ENCODE results near the gene FKBP7.

DNA sequence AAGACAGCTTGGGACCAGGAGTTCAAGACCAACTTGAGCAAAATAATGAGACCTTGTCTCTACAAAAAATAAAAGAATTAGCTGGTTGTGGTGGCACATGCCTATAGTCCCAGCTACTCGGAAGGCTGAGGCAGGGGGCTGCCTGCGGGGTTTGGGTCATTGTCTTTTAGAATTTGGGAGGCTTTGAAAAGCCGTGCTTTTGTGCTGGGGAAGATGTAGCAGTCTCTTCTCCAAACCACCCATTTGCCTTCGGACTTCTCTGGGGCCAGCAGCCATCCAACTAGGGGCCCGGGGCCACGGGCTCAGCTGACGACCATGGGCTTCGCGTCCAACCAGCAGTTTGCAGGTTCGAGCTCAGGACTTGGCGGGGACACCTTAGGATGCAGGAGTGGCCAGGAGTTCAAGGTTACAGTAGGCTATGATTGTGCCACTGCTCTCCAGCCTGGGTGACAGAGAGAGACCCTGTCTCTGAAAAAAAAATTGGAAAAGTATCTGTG lies 21.0 kb downstream of the FKBP7 start:
- no peak for TF ChIP-seq EZH2 (IDR thresholded peaks at IDR 0.05; ENCODE audit: borderline replicate concordance, low read depth, low read length, severe bottlenecking)
- TF ChIP-seq, protein P1, sequence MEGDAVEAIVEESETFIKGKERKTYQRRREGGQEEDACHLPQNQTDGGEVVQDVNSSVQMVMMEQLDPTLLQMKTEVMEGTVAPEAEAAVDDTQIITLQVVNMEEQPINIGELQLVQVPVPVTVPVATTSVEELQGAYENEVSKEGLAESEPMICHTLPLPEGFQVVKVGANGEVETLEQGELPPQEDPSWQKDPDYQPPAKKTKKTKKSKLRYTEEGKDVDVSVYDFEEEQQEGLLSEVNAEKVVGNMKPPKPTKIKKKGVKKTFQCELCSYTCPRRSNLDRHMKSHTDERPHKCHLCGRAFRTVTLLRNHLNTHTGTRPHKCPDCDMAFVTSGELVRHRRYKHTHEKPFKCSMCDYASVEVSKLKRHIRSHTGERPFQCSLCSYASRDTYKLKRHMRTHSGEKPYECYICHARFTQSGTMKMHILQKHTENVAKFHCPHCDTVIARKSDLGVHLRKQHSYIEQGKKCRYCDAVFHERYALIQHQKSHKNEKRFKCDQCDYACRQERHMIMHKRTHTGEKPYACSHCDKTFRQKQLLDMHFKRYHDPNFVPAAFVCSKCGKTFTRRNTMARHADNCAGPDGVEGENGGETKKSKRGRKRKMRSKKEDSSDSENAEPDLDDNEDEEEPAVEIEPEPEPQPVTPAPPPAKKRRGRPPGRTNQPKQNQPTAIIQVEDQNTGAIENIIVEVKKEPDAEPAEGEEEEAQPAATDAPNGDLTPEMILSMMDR (IDR thresholded peaks at IDR 0.05; ENCODE audit: borderline replicate concordance, extremely low read depth, low read length, poor library complexity, severe bottlenecking), result no peak

Measured in DND-41 (cell line).